Endothelial cell of umbilical vein (primary cell): ENCODE results near the gene WDR7. TPM values are rescaled to one million over a fixed set of nuclear protein-coding genes. Genes with fewer than 3 reads are reported as not detected.

Source experiments
- BruUV-seq: library from RNA; stranded (reverse); fragments of 400-500 nt; replicated peaks from 2 replicates; lab custom pipeline; 2021; lab: Mats Ljungman, UMichigan
- CTCF ChIA-PET: fragments of 300-600, 350-600 bp; sonication (Branson Sonifier 250); formaldehyde crosslinking; loops from one replicate; lab custom pipeline; 2021; ENCODE audit warnings: antibody characterized with exemption, inconsistent platforms; lab: Charles Lee
- POLR2A ChIA-PET: fragments of 300-600, 350-600 bp; sonication (Branson Sonifier 250); formaldehyde crosslinking; loops from one replicate; lab custom pipeline; 2021; ENCODE audit warnings: antibody characterized with exemption, inconsistent platforms; lab: Charles Lee
- DNase-seq: peaks from one replicate; pipeline ENCODE4 v3.0.0-alpha.2; 2011; ENCODE audit warnings: low read depth, low spot score
- FAIRE-seq: peaks from 2 replicates; lab custom pipeline; 2011; peaks lifted over from hg19 to GRCh38; lab: Jason Lieb, UNC
- H2AFZ ChIP-seq: 2 replicates; pipeline ENCODE4 v1.6.0; 2012; ENCODE audit warnings: low read depth, low read length, control low read depth, inconsistent platforms
- H3K27ac ChIP-seq: 2 replicates; pipeline ENCODE4 v1.5.1; 2011; ENCODE audit warnings: low read depth, mild to moderate bottlenecking, control low read depth, low read length, moderate library complexity; ENCODE audit not compliant: insufficient read depth
- H3K27me3 ChIP-seq, 2 experiments: 2 replicates each; pipeline versions ENCODE4 v1.6.0 to v1.6.1; 2011; ENCODE audit warnings: low read length in 2 of 2, mixed read lengths in 1 of 2; ENCODE audit not compliant: control insufficient read depth in 2 of 2, insufficient read depth in 2 of 2
- H3K36me3 ChIP-seq, 2 experiments: 2 replicates in 1 of 2; 3 replicates in 1 of 2; pipeline ENCODE4 v1.5.1; 2011; ENCODE audit warnings: low read length in 2 of 2, mild to moderate bottlenecking in 1 of 2, moderate library complexity in 1 of 2; ENCODE audit not compliant: control insufficient read depth in 2 of 2, insufficient read depth in 2 of 2; ENCODE audit errors: extremely low read depth in 1 of 2
- H3K4me1 ChIP-seq: 3 replicates; pipeline ENCODE4 v1.5.1; 2011; ENCODE audit warnings: mild to moderate bottlenecking, low read length; ENCODE audit not compliant: control insufficient read depth, insufficient read depth; ENCODE audit errors: extremely low read depth
- H3K4me2 ChIP-seq: 2 replicates; pipeline ENCODE4 v1.6.1; 2011; ENCODE audit warnings: low read length, control low read depth, mixed read lengths; ENCODE audit not compliant: insufficient read depth
- H3K4me3 ChIP-seq, 3 experiments: fragments of 200-600 bp in 1 of 3; sonication (generic), shearing (Covaris generic) in 1 of 3; replicated peaks in 1 of 3; 2 replicates each; pipeline ENCODE4 v1.5.1; 2011 to 2016; ENCODE audit warnings: control low read depth in 3 of 3, low read length in 3 of 3, mild to moderate bottlenecking in 2 of 3, inconsistent platforms in 1 of 3, low read depth in 1 of 3, moderate library complexity in 1 of 3; ENCODE audit not compliant: insufficient read depth in 1 of 3
- H3K79me2 ChIP-seq: 2 replicates; pipeline ENCODE4 v1.6.0; 2012; ENCODE audit warnings: low read length, inconsistent platforms; ENCODE audit not compliant: control insufficient read depth, insufficient read depth
- H3K9ac ChIP-seq: replicated peaks from 2 replicates; pipeline ENCODE3; 2011; ENCODE audit warnings: low read length, control low read depth; ENCODE audit not compliant: insufficient read depth; ENCODE audit errors: extremely low read depth
- H3K9me1 ChIP-seq: replicated peaks from 3 replicates; pipeline ENCODE4 v1.6.0; 2011; ENCODE audit warnings: mild to moderate bottlenecking, low read length; ENCODE audit not compliant: control insufficient read depth, insufficient read depth; ENCODE audit errors: extremely low read depth
- H3K9me3 ChIP-seq: replicated peaks from 2 replicates; pipeline ENCODE4 v1.5.1; 2012; ENCODE audit warnings: low read length, inconsistent platforms; ENCODE audit not compliant: control insufficient read depth, insufficient read depth
- H4K20me1 ChIP-seq: replicated peaks from 2 replicates; pipeline ENCODE3; 2011; ENCODE audit warnings: mild to moderate bottlenecking, low read length; ENCODE audit not compliant: control insufficient read depth, insufficient read depth; ENCODE audit errors: extremely low read depth
- CTCF ChIP-seq, 2 donors: IDR thresholded peaks; 1 replicate in 1 of 2; 2 replicates in 1 of 2; pipeline ENCODE4 v1.5.1; 2011; ENCODE audit warnings: low read length in 2 of 2, mild to moderate bottlenecking in 2 of 2, moderate library complexity in 2 of 2, control low read depth in 1 of 2, inconsistent platforms in 1 of 2, low read depth in 1 of 2; ENCODE audit not compliant: insufficient read depth in 1 of 2; ENCODE audit errors: extremely low read depth in 1 of 2
- EZH2 ChIP-seq: IDR thresholded peaks from 2 replicates; pipeline ENCODE4 v1.6.1; 2012; ENCODE audit warnings: borderline replicate concordance, low read depth, mild to moderate bottlenecking, moderate library complexity, low read length, inconsistent platforms; ENCODE audit not compliant: severe bottlenecking
- FOS ChIP-seq: IDR thresholded peaks from 2 replicates; pipeline ENCODE4 v1.6.1; 2011; ENCODE audit warnings: mild to moderate bottlenecking, low read length, moderate library complexity, borderline replicate concordance; ENCODE audit not compliant: insufficient read depth
- GATA2 ChIP-seq: IDR thresholded peaks from 2 replicates; pipeline ENCODE4 v1.7.0; 2011; ENCODE audit warnings: low read depth, mild to moderate bottlenecking, moderate library complexity, mixed read lengths, low read length; ENCODE audit not compliant: insufficient read length, insufficient read depth
- JUN ChIP-seq: IDR thresholded peaks from 2 replicates; pipeline ENCODE4 v1.6.1; 2011; ENCODE audit warnings: borderline replicate concordance, low read depth; ENCODE audit not compliant: insufficient read length, insufficient read depth
- MAX ChIP-seq: IDR thresholded peaks from 2 replicates; pipeline ENCODE4 v1.6.1; 2011; ENCODE audit not compliant: insufficient read depth, insufficient read length
- MYC ChIP-seq: IDR thresholded peaks from one replicate; pipeline ENCODE4 v1.6.1; 2011; ENCODE audit warnings: mild to moderate bottlenecking, low read depth, low read length
- POLR2A ChIP-seq: IDR thresholded peaks from 2 replicates; pipeline ENCODE4 v1.6.1; 2012; ENCODE audit warnings: low read depth, mild to moderate bottlenecking, control low read depth, low read length
- POLR2AphosphoS5 ChIP-seq: IDR thresholded peaks from 2 replicates; pipeline ENCODE4 v1.6.1; 2012; ENCODE audit warnings: low read depth, mild to moderate bottlenecking, control low read depth, low read length, moderate library complexity; ENCODE audit not compliant: insufficient read depth
- dilution Hi-C: fragments of 300-500 bp; cut with MboI; formaldehyde crosslinking; loops from one replicate; pipeline ENCODE4 v1.15.0; 2019; ENCODE audit warnings: low sequenced_read_pairs; ENCODE audit not compliant: extremely low pct_ligation_motif_present
- intact Hi-C: fragments of 100-400 bp; cut with micrococcal nuclease; formaldehyde crosslinking; loops from one replicate; pipeline ENCODE4 v1.10.0; 2022
- polyA plus RNA-seq, 4 experiments: library from polyadenylated mRNA; depleted of rRNA in 3 of 4; stranded (reverse) in 3 of 4; unstranded in 1 of 4; fragments of >200 nt; gene quantifications; 2 replicates each; pipeline versions ENCODE4 v1.2.1 to v1.2.3, GENCODE V29; 2011 to 2012; ENCODE audit warnings: missing spikeins in 1 of 4
- total RNA-seq: library from RNA; stranded (reverse); gene quantifications from 2 replicates; pipeline ENCODE4 v1.2.3, GENCODE V29; 2021

WDR7 gene
- total and polyA plus RNA-seq, 2 donors (not counting 3 experiments of a cell fraction or from before 2014, with no cell fraction given), result 5.9 to 19.0 TPM

- H3K27me3 ChIP-seq, result no peaks in the 10 kb centered on the region
- no peak for TF ChIP-seq FOS
- no peak for TF ChIP-seq GATA2
- no peak for TF ChIP-seq POLR2A
- no peak for TF ChIP-seq POLR2AphosphoS5
- TF ChIP-seq MAX, result no peak
- TF ChIP-seq MYC, result no peak
- TF ChIP-seq CTCF (IDR thresholded peaks at IDR 0.05; ENCODE audit: extremely low read depth in 1 of 2, insufficient read depth in 1 of 2, low read depth in 1 of 2, low read length in 2 of 2), result no peak
- TF ChIP-seq EZH2, result no peak
- TF ChIP-seq JUN, result no peak
- POLR2A ChIA-PET, result no interaction called here
Observed at GRCh38 chr18:57043241-57043640, 392.1 kb downstream of the WDR7 start.

More at GRCh38 chr18:57043241-57043640, 392.1 kb downstream of the WDR7 start:
- Histone ChIP-seq H3K36me3 (no peaks in the 10 kb centered on the region), H3K4me3 (no peak overlapping the region), H3K79me2 (no peaks in the 10 kb centered on the region), H3K9me3 (no peaks in the 10 kb centered on the region), H3K27ac (no peak overlapping the region), H2AFZ (no peak overlapping the region), H3K9ac (no peak overlapping the region), H3K9me1 (no peaks in the 10 kb centered on the region), H3K4me1 (no peaks in the 10 kb centered on the region), H3K4me2 (no peak overlapping the region), H4K20me1 (no peaks in the 10 kb centered on the region)
- CTCF ChIA-PET, result no interaction called here
- intact Hi-C loops, result no loop called here
- DNase-seq (no peak), FAIRE-seq (no peak)
- dilution Hi-C loops, result no loop called here
- no TSS peak for BruUV-seq
